HEK293 (cell line): ENCODE results near the gene TSPEAR.
A peak's percentile ranks its signal among the peaks of the same experiment; 100 is the strongest.
"Not testable (repeated sequence)": the region's sequence is repeated elsewhere in the genome, so short reads cannot be mapped to it uniquely, and the experiment has no call there.

ENCODE experiments used
- CTCF ChIA-PET: fragments of 350-600 bp; formaldehyde crosslinking; extraction: SDS; loops from one replicate; lab custom pipeline; 2021; ENCODE audit warnings: antibody characterized with exemption; lab: Yijun Ruan, JAX
- POLR2A ChIA-PET: fragments of 300-600 bp; formaldehyde crosslinking; extraction: SDS; loops from one replicate; lab custom pipeline; 2020; ENCODE audit warnings: antibody characterized with exemption, inconsistent platforms; lab: Yijun Ruan, JAX
- H3K27ac ChIP-seq: fragments of 200-500 bp; sonication (Bioruptor generic); 2 replicates; pipeline ENCODE4 v1.5.1; 2014; ENCODE audit warnings: low read depth, low read length, control low read depth, inconsistent platforms; ENCODE audit errors: extremely low read depth
- H3K36me3 ChIP-seq, 2 experiments: fragments of 200-500 bp in 1 of 2; sonication (Bioruptor generic) in 1 of 2; 1 replicate in 1 of 2; 2 replicates in 1 of 2; pipeline ENCODE4 v1.5.1; 2014 to 2017; ENCODE audit warnings: inconsistent platforms in 2 of 2, low read length in 2 of 2; ENCODE audit not compliant: control insufficient read depth in 2 of 2, insufficient read depth in 1 of 2
- H3K4me1 ChIP-seq: fragments of 200-500 bp; sonication (Bioruptor generic); 2 replicates; pipeline ENCODE4 v1.5.1; 2014; ENCODE audit warnings: mild to moderate bottlenecking, low read length, inconsistent platforms; ENCODE audit not compliant: control insufficient read depth, insufficient read depth
- H3K4me3 ChIP-seq: 2 replicates; pipeline ENCODE4 v1.5.1; 2011; ENCODE audit warnings: low read depth, mild to moderate bottlenecking, control low read depth, low read length, moderate library complexity
- H3K9me3 ChIP-seq: fragments of 200-500 bp; sonication (Bioruptor generic); 2 replicates; pipeline ENCODE4 v1.5.1; 2014; ENCODE audit warnings: low read depth, low read length, inconsistent platforms; ENCODE audit not compliant: control insufficient read depth, insufficient read depth
- BCL11A ChIP-seq: fragments of 450-650 bp; formaldehyde crosslinking; IDR thresholded peaks from 2 replicates; pipeline ENCODE4 v1.5.1; 2016; ENCODE audit warnings: low read depth, missing biosample characterization, missing genetic modification characterization
- CTCF ChIP-seq: fragments of 450-650 bp; formaldehyde crosslinking; IDR thresholded peaks from 2 replicates; pipeline ENCODE4 v1.5.1; 2016; ENCODE audit warnings: missing biosample characterization, missing genetic modification characterization
- EGR2 ChIP-seq: fragments of 450-650 bp; formaldehyde crosslinking; IDR thresholded peaks from 2 replicates; pipeline ENCODE4 v1.5.1; 2016; ENCODE audit warnings: low read depth, missing biosample characterization, missing genetic modification characterization
- GLI2 ChIP-seq: fragments of 450-650 bp; formaldehyde crosslinking; IDR thresholded peaks from 2 replicates; pipeline ENCODE4; 2017; ENCODE audit warnings: missing biosample characterization, missing genetic modification characterization, low read depth, borderline replicate concordance
- GLIS2 ChIP-seq: fragments of 450-650 bp; formaldehyde crosslinking; IDR thresholded peaks from 2 replicates; pipeline ENCODE4 v1.5.1; 2016; ENCODE audit warnings: missing biosample characterization, missing genetic modification characterization
- HOXD13 ChIP-seq: sonication (generic); formaldehyde crosslinking; IDR thresholded peaks from 2 replicates; pipeline ENCODE4 v1.8.0; 2022; ENCODE audit warnings: missing genetic modification reagents, borderline replicate concordance
- IKZF3 ChIP-seq: fragments of 450-650 bp; IDR thresholded peaks from 2 replicates; pipeline ENCODE4 v1.5.0; 2018; ENCODE audit warnings: missing biosample characterization, mild to moderate bottlenecking, missing genetic modification characterization, moderate library complexity
- INSM2 ChIP-seq: fragments of 450-650 bp; formaldehyde crosslinking; IDR thresholded peaks from 2 replicates; pipeline ENCODE4 v1.5.1; 2016; ENCODE audit warnings: missing biosample characterization, missing genetic modification characterization
- KLF17 ChIP-seq: fragments of 450-650 bp; formaldehyde crosslinking; IDR thresholded peaks from 2 replicates; pipeline ENCODE4 v1.5.1; 2016; ENCODE audit warnings: missing biosample characterization, missing genetic modification characterization
- SCRT1 ChIP-seq: fragments of 450-650 bp; formaldehyde crosslinking; IDR thresholded peaks from 2 replicates; pipeline ENCODE4 v1.5.1; 2016; ENCODE audit warnings: missing biosample characterization, missing genetic modification characterization, borderline replicate concordance
- ZFHX2 ChIP-seq: fragments of 450-650 bp; formaldehyde crosslinking; conservative IDR thresholded peaks from 2 replicates; pipeline ENCODE4 v1.5.1; 2016; ENCODE audit warnings: missing biosample characterization, missing genetic modification characterization
- ZFP37 ChIP-seq: fragments of 450-650 bp; formaldehyde crosslinking; IDR thresholded peaks from 2 replicates; pipeline ENCODE4 v1.5.1; 2016; ENCODE audit warnings: missing biosample characterization, missing genetic modification characterization
- ZIC2 ChIP-seq: fragments of 450-650 bp; formaldehyde crosslinking; IDR thresholded peaks from 2 replicates; pipeline ENCODE4 v1.5.1; 2016; ENCODE audit warnings: missing biosample characterization, missing genetic modification characterization
- ZNF10 ChIP-seq: fragments of 450-650 bp; formaldehyde crosslinking; IDR thresholded peaks from 2 replicates; pipeline ENCODE4 v1.5.1; 2017; ENCODE audit warnings: missing biosample characterization, missing genetic modification characterization
- ZNF211 ChIP-seq: fragments of 450-650 bp; formaldehyde crosslinking; IDR thresholded peaks from 2 replicates; pipeline ENCODE4 v1.5.1; 2016; ENCODE audit warnings: low read depth, missing biosample characterization, missing genetic modification characterization
- ZNF280C ChIP-seq: fragments of 450-650 bp; formaldehyde crosslinking; IDR thresholded peaks from 2 replicates; pipeline ENCODE4 v1.5.1; 2016; ENCODE audit warnings: missing biosample characterization, missing genetic modification characterization
- ZNF433 ChIP-seq: fragments of 450-650 bp; formaldehyde crosslinking; IDR thresholded peaks from 2 replicates; pipeline ENCODE4 v1.5.1; 2016; ENCODE audit warnings: missing biosample characterization, missing genetic modification characterization, low read depth
- ZNF585B ChIP-seq: fragments of 450-650 bp; formaldehyde crosslinking; IDR thresholded peaks from 2 replicates; pipeline ENCODE4 v1.5.1; 2016; ENCODE audit warnings: missing biosample characterization, missing genetic modification characterization
- ZNF596 ChIP-seq: fragments of 450-650 bp; IDR thresholded peaks from 2 replicates; pipeline ENCODE4 v1.5.0; 2018; ENCODE audit warnings: missing biosample characterization, mild to moderate bottlenecking, missing genetic modification characterization, moderate library complexity
- ZNF600 ChIP-seq: fragments of 450-650 bp; formaldehyde crosslinking; IDR thresholded peaks from 2 replicates; pipeline ENCODE4 v1.5.1; 2016; ENCODE audit warnings: missing biosample characterization, missing genetic modification characterization
- ZNF645 ChIP-seq: fragments of 450-650 bp; formaldehyde crosslinking; IDR thresholded peaks from 2 replicates; pipeline ENCODE4; 2016; ENCODE audit warnings: missing biosample characterization, missing genetic modification characterization
- ZNF747 ChIP-seq: fragments of 450-650 bp; formaldehyde crosslinking; IDR thresholded peaks from 2 replicates; pipeline ENCODE4 v1.5.1; 2016; ENCODE audit warnings: missing biosample characterization, missing genetic modification characterization
- ZNF768 ChIP-seq: fragments of 450-650 bp; formaldehyde crosslinking; IDR thresholded peaks from 2 replicates; pipeline ENCODE4 v1.5.1; 2018; ENCODE audit warnings: missing biosample characterization, mild to moderate bottlenecking, missing genetic modification characterization

The TSPEAR gene

GRCh38 chr21:44558695-44559094 is 152.7 kb downstream of the TSPEAR start, which contains the start of gene KRTAP10-3:
Gene KRTAP10-3, minus strand, starts transcription at chr21:44558795. Its CDS starts 80 bp downstream, at chr21:44558715.
- TF ChIP-seq ZNF645 (tag by site-specific recombination) (no peak), ZFP37 (tag by site-specific recombination) (no peak), IKZF3 (no peak), ZNF747 (tag by site-specific recombination) (no peak), ZNF433 (no peak), ZNF768 (tag by site-specific recombination) (no peak), ZFHX2 (tag by site-specific recombination) (0 out of 2 replicates have a peak, but pooled peaks have one; percentile 12), EGR2 (tag by site-specific recombination) (0 out of 2 replicates have a peak, but pooled peaks have one; percentile 7), ZNF280C (tag by site-specific recombination) (no peak), GLIS2 (tag by site-specific recombination) (no peak), INSM2 (no peak), ZNF211 (tag by site-specific recombination) (no peak)
- POLR2A ChIA-PET: no interaction called here

GRCh38 chr21:44558329-44558675 is 153.1 kb downstream of the TSPEAR start:
- H3K27ac ChIP-seq, H3K4me1 ChIP-seq, H3K4me3 ChIP-seq, H3K9me3 ChIP-seq, POLR2A ChIA-PET, H3K36me3 ChIP-seq: not testable (repeated sequence)
- TF ChIP-seq ZIC2 (tag by site-specific recombination): 0 out of 2 replicates have a peak, but pooled peaks have one; percentile 32
- CTCF ChIA-PET: interaction anchor here (0.9 kb wide), 1 partner anchor 132 kb away, joined by 4 read pairs; no protein-coding TSS in a partner anchor

More at GRCh38 chr21:44558695-44559094, 152.7 kb downstream of the TSPEAR start, which contains the start of gene KRTAP10-3:
- H3K4me3 ChIP-seq: no peak within 1 kb of the TSS
- no peaks in the 10 kb centered on the region for H3K9me3 ChIP-seq
- H3K36me3 ChIP-seq: no peaks in the 10 kb centered on the region
- no peaks in the 10 kb centered on the region for H3K4me1 ChIP-seq
- CTCF ChIA-PET: interaction anchor here (0.9 kb wide), 1 partner anchor 132 kb away, joined by 4 read pairs; no protein-coding TSS in a partner anchor
- no peak within 1 kb of the TSS for H3K27ac ChIP-seq

- no peaks in the 10 kb centered on the region for H3K36me3 ChIP-seq
- H3K27ac ChIP-seq: no peak overlapping the region
- no peak overlapping the region for H3K4me3 ChIP-seq
- H3K4me1 ChIP-seq: no peaks in the 10 kb centered on the region
- POLR2A ChIA-PET: no interaction called here
- CTCF ChIA-PET: interaction anchor here (0.9 to 1.2 kb wide), 2 partner anchors 11 to 133 kb away, joined by 3 to 4 read pairs; no protein-coding TSS in a partner anchor
- H3K9me3 ChIP-seq: no peaks in the 10 kb centered on the region
- TF ChIP-seq ZNF600 (no peak), BCL11A (no peak), GLI2 (tag by site-specific recombination) (no peak), SCRT1 (no peak), CTCF (no peak), IKZF3 (no peak), KLF17 (tag by site-specific recombination) (no peak), ZNF10 (tag by site-specific recombination) (no peak), ZNF585B (tag by site-specific recombination) (no peak), HOXD13 (CRISPR knock-in tag) (no peak), ZNF596 (tag by site-specific recombination) (no peak)
Observed at GRCh38 chr21:44557491-44558328, 153.7 kb downstream of the TSPEAR start.
